A549 (cell line): Measurements from ENCODE around the gene NACC2.

Source experiments
- EP300 ChIP-seq, 2 experiments: fragments of >200 bp; sonication (Bioruptor Twin); formaldehyde crosslinking; IDR thresholded peaks; 2 replicates in 1 of 2; 3 replicates in 1 of 2; pipeline ENCODE4 v1.6.1; 2016 to 2017
- GATA3 ChIP-seq: IDR thresholded peaks from 2 replicates; pipeline ENCODE4 v1.6.1; 2012; ENCODE audit warnings: borderline replicate concordance
- MYC ChIP-seq: IDR thresholded peaks from 2 replicates; pipeline ENCODE4 v1.6.1; 2012; ENCODE audit warnings: mild to moderate bottlenecking, inconsistent platforms, low read length, improper control_type of control experiment, borderline replicate concordance
- PHF8 ChIP-seq: fragments of 200-600 bp; sonication (generic); IDR thresholded peaks from 2 replicates; pipeline ENCODE4 v1.6.1; 2016; ENCODE audit warnings: low read depth, mild to moderate bottlenecking, antibody characterized with exemption, moderate library complexity, borderline replicate concordance
- SMC3 ChIP-seq: fragments of >200 bp; sonication (Bioruptor Twin); formaldehyde crosslinking; IDR thresholded peaks from 3 replicates; pipeline ENCODE4 v1.6.1; 2018; ENCODE audit warnings: inconsistent platforms
- USF2 ChIP-seq: fragments of 450-650 bp; IDR thresholded peaks from 2 replicates; pipeline ENCODE4 v1.6.1; 2014; ENCODE audit warnings: antibody characterized with exemption
- ZSCAN20 ChIP-seq: fragments of 250-450 bp; sonication (Bioruptor Pico); IDR thresholded peaks from 2 replicates; pipeline ENCODE4 v1.8.0; 2022; ENCODE audit warnings: mild to moderate bottlenecking, moderate library complexity
- TF ChIP-seq, protein P1 (sequence below): fragments of >200 bp; sonication (Bioruptor Twin); formaldehyde crosslinking; IDR thresholded peaks from 3 replicates; pipeline ENCODE4 v1.5.1; 2016

DNA sequence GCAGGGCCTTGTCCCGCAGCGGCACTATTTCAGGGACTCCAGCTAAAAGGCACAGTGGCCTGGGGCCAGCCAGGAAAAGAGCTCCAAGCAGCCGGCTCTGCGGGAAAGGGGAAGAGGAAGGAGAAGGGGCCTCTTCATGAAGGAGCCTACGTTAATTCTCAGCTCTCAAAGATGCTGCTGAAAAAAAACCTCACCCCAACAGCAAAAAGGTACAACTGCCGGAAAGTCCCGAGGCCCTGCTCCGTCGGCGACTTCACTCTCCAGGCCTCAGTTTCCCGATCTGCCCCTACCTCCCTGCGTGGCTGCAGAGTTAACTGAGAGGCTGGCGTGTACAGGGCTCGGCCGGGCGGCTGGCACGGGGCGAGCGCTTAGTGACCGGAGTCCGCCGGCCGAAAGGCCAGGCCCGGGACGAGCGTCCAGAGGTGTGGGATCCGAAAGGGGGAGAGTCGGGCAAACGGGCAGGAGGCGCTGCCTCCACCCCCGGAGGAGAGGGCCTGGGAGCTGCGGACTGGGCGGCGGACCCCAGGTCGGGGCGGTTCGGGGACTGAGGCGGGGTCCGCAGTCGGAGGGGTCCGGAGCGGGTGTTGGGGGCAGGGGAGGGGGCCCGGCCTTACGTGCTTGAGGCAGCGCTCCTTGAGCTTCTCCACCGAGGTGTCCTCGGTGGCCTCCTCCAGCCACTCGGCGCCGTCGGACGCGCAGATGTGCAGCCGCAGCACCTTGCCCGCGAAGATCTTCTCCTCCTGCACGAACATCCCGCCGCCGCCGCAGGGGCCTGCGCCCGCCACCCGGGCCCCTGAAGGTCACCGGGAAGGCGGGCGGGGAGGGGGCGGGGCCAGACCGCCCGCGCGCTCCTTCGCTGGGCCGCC, 134.4 kb downstream of the NACC2 start:
- TF ChIP-seq SMC3 (peak; percentile 19; the same call in 1 of the 3 replicates), ZSCAN20 (CRISPR knock-in tag) (no peak), MYC (no peak), USF2 (no peak), EP300 (IDR thresholded peaks at IDR 0.05) (no peak), PHF8 (peak; percentile 49; the same call in 1 of the 2 replicates), GATA3 (no peak)
- TF ChIP-seq, protein P1, sequence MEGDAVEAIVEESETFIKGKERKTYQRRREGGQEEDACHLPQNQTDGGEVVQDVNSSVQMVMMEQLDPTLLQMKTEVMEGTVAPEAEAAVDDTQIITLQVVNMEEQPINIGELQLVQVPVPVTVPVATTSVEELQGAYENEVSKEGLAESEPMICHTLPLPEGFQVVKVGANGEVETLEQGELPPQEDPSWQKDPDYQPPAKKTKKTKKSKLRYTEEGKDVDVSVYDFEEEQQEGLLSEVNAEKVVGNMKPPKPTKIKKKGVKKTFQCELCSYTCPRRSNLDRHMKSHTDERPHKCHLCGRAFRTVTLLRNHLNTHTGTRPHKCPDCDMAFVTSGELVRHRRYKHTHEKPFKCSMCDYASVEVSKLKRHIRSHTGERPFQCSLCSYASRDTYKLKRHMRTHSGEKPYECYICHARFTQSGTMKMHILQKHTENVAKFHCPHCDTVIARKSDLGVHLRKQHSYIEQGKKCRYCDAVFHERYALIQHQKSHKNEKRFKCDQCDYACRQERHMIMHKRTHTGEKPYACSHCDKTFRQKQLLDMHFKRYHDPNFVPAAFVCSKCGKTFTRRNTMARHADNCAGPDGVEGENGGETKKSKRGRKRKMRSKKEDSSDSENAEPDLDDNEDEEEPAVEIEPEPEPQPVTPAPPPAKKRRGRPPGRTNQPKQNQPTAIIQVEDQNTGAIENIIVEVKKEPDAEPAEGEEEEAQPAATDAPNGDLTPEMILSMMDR, result no peak
